GM21360 (cell line): ENCODE measurements around the gene RRAS.
"Not testable (repeated sequence)": the region's sequence is repeated elsewhere in the genome, so short reads cannot be mapped to it uniquely, and the experiment has no call there.

Source experiments
- ATAC-seq: cut with Tn5 transposase; IDR thresholded peaks from one replicate; pipeline ENCODE4 v1.9.1; 2021; ENCODE audit warnings: mild to moderate bottlenecking, moderate library complexity; ENCODE audit not compliant: unreplicated experiment

RRAS gene

GRCh38 chr19:49633273-49633672 lies 6.7 kb downstream of the RRAS start:
- not testable (repeated sequence) for ATAC-seq

GRCh38 chr19:49632576-49632975 lies 7.4 kb downstream of the RRAS start:
- ATAC-seq: no peak

- no peak for ATAC-seq
These were observed 8.2 kb downstream of the RRAS start for GRCh38 chr19:49631610-49632192.

GRCh38 chr19:49631014-49631588 lies 8.8 kb downstream of the RRAS start:
- no peak for ATAC-seq

GRCh38 chr19:49629659-49630058 lies 10.3 kb downstream of the RRAS start:
- no peak for ATAC-seq

GRCh38 chr19:49626226-49626625 lies 13.7 kb downstream of the RRAS start:
- ATAC-seq: no peak

- no peak for ATAC-seq
These were observed 14.7 kb downstream of the RRAS start for GRCh38 chr19:49624967-49625910.

GRCh38 chr19:49617860-49618259 lies 22.1 kb downstream of the RRAS start:
- ATAC-seq: not testable (repeated sequence)

GRCh38 chr19:49616945-49617344 lies 23.0 kb downstream of the RRAS start:
- no peak for ATAC-seq

- no peak for ATAC-seq
These were observed 23.4 kb downstream of the RRAS start for GRCh38 chr19:49616532-49616931.

- no peak for ATAC-seq
These were observed 24.1 kb downstream of the RRAS start for GRCh38 chr19:49615861-49616260.

GRCh38 chr19:49614096-49614833 lies 25.7 kb downstream of the RRAS start:
- ATAC-seq: no peak

GRCh38 chr19:49613374-49613773 lies 26.6 kb downstream of the RRAS start:
- no peak for ATAC-seq

- no peak for ATAC-seq
These were observed 30.3 kb downstream of the RRAS start for GRCh38 chr19:49609499-49610092.

GRCh38 chr19:49605605-49606004 lies 34.3 kb downstream of the RRAS start:
- ATAC-seq: no peak

GRCh38 chr19:49602806-49603205 lies 37.1 kb downstream of the RRAS start:
- ATAC-seq: no peak

GRCh38 chr19:49601482-49602038 lies 38.4 kb downstream of the RRAS start:
- no peak for ATAC-seq

GRCh38 chr19:49599378-49600295 lies 40.3 kb downstream of the RRAS start:
- ATAC-seq: no peak

GRCh38 chr19:49597703-49597974 lies 42.3 kb downstream of the RRAS start:
- ATAC-seq: no peak
